Activated CD8-positive, alpha-beta T cell treated with anti-CD3 and anti-CD28 coated beads for 36 hours (primary cell): ENCODE measurements around the gene CBR1. TPM values are rescaled to one million over a fixed set of nuclear protein-coding genes. Genes with fewer than 3 reads are reported as not detected.

Experiments
- ATAC-seq: fragments of 200-7000 bp; cut with Tn5 transposase; one replicate; pipeline ENCODE4 v1.10.0; 2021; ENCODE audit warnings: mild to moderate bottlenecking, moderate library complexity
- CTCF ChIA-PET: fragments of 350-600 bp; sonication (Branson Sonifier 250); formaldehyde crosslinking; loops from one replicate; lab custom pipeline; 2021; ENCODE audit warnings: antibody characterized with exemption; lab: Charles Lee
- POLR2A ChIA-PET: fragments of 350-600 bp; sonication (Branson Sonifier 250); formaldehyde crosslinking; loops from one replicate; lab custom pipeline; 2021; ENCODE audit warnings: antibody characterized with exemption; lab: Charles Lee
- DNase-seq: peaks from one replicate; pipeline ENCODE4 v3.0.0-alpha.2; 2020
- H3K27ac Mint-ChIP-seq: one replicate; pipeline ENCODE4 v1.8.0; 2021; ENCODE audit warnings: mild to moderate bottlenecking, mixed read lengths
- H3K27me3 Mint-ChIP-seq: one replicate; pipeline ENCODE4 v1.8.0; 2021; ENCODE audit warnings: mixed read lengths
- H3K36me3 Mint-ChIP-seq: one replicate; pipeline ENCODE4 v1.8.0; 2021; ENCODE audit warnings: low read depth, mixed read lengths
- H3K4me1 Mint-ChIP-seq: one replicate; pipeline ENCODE4 v1.8.0; 2021; ENCODE audit warnings: low read depth, mixed read lengths
- H3K4me3 Mint-ChIP-seq: one replicate; pipeline ENCODE4 v1.8.0; 2021; ENCODE audit warnings: mild to moderate bottlenecking, moderate library complexity, mixed read lengths
- H3K9me3 Mint-ChIP-seq: one replicate; pipeline ENCODE4 v1.8.0; 2021; ENCODE audit warnings: mixed read lengths
- CTCF ChIP-seq: fragments of 200-600 bp; IDR thresholded peaks from one replicate; pipeline ENCODE4 v1.8.0; 2022; ENCODE audit warnings: antibody characterized with exemption, mild to moderate bottlenecking
- intact Hi-C: fragments of 100-400 bp; cut with micrococcal nuclease; formaldehyde crosslinking; loops from one replicate; pipeline ENCODE4 v1.10.0; 2022
- total RNA-seq, 2 experiments: library from RNA; stranded (reverse); gene quantifications; one replicate each; pipeline ENCODE4 v1.2.3, GENCODE V29; 2021

The CBR1 gene
- 10 to 100 TPM; 37.1 to 43.2 TPM for total RNA-seq

GRCh38 chr21:36069713-36070583 lies at the start of gene CBR1:
Gene CBR1, plus strand, starts transcription at chr21:36070024. Its CDS starts 92 bp downstream, at chr21:36070116.
- Mint-ChIP-seq H3K36me3 (peaks cover 44% of the 10 kb centered on the region), H3K4me3 (peak within 1 kb of the TSS; percentile 84), H3K27me3 (no peaks in the 10 kb centered on the region), H3K27ac (peak within 1 kb of the TSS; percentile 89), H3K4me1 (peaks cover 47% of the 10 kb centered on the region), H3K9me3 (peaks cover 11% of the 10 kb centered on the region)
- DNase-seq = peak; percentile 90
- CTCF ChIA-PET = interaction anchor here (1.1 to 3.0 kb wide), 4 partner anchors 9 to 43 kb away, joined by 3 to 18 read pairs (median 4); partner anchors contain the start of gene SETD4
- peak; percentile 99 for ATAC-seq
- POLR2A ChIA-PET = interaction anchor here (2.8 kb wide), 1 partner anchor 10 kb away, joined by 14 read pairs; the partner anchor contains the start of gene SETD4
- intact Hi-C loops = no loop called here
- TF ChIP-seq CTCF = no peak

- no peaks in the 10 kb centered on the region for H3K27me3 Mint-ChIP-seq
- CTCF ChIA-PET = interaction anchor here (0.8 to 1.7 kb wide), 3 partner anchors 46 to 1328 kb away, joined by 3 read pairs; no protein-coding TSS in a partner anchor
- no peak for TF ChIP-seq CTCF
- H3K4me1 Mint-ChIP-seq = no peaks in the 10 kb centered on the region
- H3K9me3 Mint-ChIP-seq = no peaks in the 10 kb centered on the region
- POLR2A ChIA-PET = no interaction called here
- H3K4me3 Mint-ChIP-seq = no peak overlapping the region
- DNase-seq (no peak), ATAC-seq (no peak)
- peaks cover 1% of the 10 kb centered on the region for H3K36me3 Mint-ChIP-seq
- intact Hi-C loops = loop anchor here (10.0 kb wide), 1 partner anchor 77 kb away; no protein-coding TSS in a partner anchor
- H3K27ac Mint-ChIP-seq = no peak overlapping the region
Observed at GRCh38 chr21:36021251-36021837, 48.5 kb upstream of the CBR1 start.

GRCh38 chr21:36022427-36023091 lies 47.3 kb upstream of the CBR1 start:
- intact Hi-C loops = loop anchor here (10.0 kb wide), 1 partner anchor 78 kb away; no protein-coding TSS in a partner anchor
- ATAC-seq (no peak), DNase-seq (no peak)
- H3K27me3 Mint-ChIP-seq = no peaks in the 10 kb centered on the region
- CTCF ChIA-PET = interaction anchor here (0.5 to 1.2 kb wide), 3 partner anchors 47 to 1329 kb away, joined by 3 read pairs; no protein-coding TSS in a partner anchor
- H3K27ac Mint-ChIP-seq = no peak overlapping the region
- no peaks in the 10 kb centered on the region for H3K4me1 Mint-ChIP-seq
- POLR2A ChIA-PET = interaction anchor here (1.2 kb wide), 1 partner anchor 1337 kb away, joined by 3 read pairs; no protein-coding TSS in a partner anchor
- no peaks in the 10 kb centered on the region for H3K9me3 Mint-ChIP-seq
- H3K36me3 Mint-ChIP-seq = peaks cover 1% of the 10 kb centered on the region
- TF ChIP-seq CTCF = no peak
- no peak overlapping the region for H3K4me3 Mint-ChIP-seq

- Mint-ChIP-seq H3K27me3 (no peaks in the 10 kb centered on the region), H3K4me1 (no peaks in the 10 kb centered on the region), H3K27ac (no peak overlapping the region), H3K4me3 (no peak overlapping the region), H3K36me3 (peaks cover 1% of the 10 kb centered on the region), H3K9me3 (no peaks in the 10 kb centered on the region)
- DNase-seq (no peak), ATAC-seq (no peak)
- POLR2A ChIA-PET = interaction anchor here (1.2 kb wide), 1 partner anchor 1337 kb away, joined by 3 read pairs; no protein-coding TSS in a partner anchor
- intact Hi-C loops = loop anchor here (10.0 kb wide), 1 partner anchor 78 kb away; no protein-coding TSS in a partner anchor
- no peak for TF ChIP-seq CTCF
- CTCF ChIA-PET = interaction anchor here (0.8 kb wide), 1 partner anchor 90 kb away, joined by 4 read pairs; no protein-coding TSS in a partner anchor
Observed at GRCh38 chr21:36023092-36023480, 46.7 kb upstream of the CBR1 start.
